ENCODE measurements around the gene KCNK3.

DNA sequence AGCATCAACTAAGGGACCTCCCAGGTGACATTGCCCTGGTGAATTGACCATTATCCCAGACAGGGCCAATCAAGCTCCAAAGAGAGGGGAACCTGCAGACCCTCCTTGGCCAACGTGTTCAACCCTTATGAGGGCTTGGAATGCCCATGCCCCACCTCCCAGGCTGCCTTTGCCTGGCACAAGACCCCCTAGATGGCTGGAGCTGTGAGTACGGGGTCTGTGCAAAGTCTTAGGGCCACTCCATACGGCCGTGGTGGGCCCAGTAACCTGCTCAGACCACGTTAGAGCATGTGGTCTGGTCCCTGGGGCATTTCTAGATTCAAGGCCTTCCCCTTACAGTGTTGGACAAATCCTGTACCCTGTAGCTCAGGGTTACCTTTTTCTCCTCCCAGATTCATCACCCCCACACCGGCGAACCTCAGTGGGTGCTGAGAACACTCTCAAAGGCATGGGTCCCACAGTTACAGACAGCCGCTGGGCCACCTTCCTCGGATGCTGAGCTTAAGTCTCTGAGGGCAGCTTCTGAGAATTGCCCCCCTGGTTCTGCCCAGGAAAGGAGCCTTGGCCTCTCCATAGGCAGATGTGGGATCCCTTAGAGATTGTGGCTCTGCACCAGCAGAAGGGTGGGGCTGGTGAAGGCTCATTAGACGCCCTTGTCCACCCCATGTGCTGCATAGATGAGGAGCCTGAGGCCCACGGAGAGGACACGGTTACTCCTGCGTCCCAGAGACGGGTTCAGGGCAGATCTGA is 18.3 kb upstream of the KCNK3 start:
- TF ChIP-seq, protein P1, sequence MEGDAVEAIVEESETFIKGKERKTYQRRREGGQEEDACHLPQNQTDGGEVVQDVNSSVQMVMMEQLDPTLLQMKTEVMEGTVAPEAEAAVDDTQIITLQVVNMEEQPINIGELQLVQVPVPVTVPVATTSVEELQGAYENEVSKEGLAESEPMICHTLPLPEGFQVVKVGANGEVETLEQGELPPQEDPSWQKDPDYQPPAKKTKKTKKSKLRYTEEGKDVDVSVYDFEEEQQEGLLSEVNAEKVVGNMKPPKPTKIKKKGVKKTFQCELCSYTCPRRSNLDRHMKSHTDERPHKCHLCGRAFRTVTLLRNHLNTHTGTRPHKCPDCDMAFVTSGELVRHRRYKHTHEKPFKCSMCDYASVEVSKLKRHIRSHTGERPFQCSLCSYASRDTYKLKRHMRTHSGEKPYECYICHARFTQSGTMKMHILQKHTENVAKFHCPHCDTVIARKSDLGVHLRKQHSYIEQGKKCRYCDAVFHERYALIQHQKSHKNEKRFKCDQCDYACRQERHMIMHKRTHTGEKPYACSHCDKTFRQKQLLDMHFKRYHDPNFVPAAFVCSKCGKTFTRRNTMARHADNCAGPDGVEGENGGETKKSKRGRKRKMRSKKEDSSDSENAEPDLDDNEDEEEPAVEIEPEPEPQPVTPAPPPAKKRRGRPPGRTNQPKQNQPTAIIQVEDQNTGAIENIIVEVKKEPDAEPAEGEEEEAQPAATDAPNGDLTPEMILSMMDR (IDR thresholded peaks at IDR 0.05), result no peak
- no peak for TF ChIP-seq ZFX (IDR thresholded peaks at IDR 0.05; ENCODE audit: borderline replicate concordance)
